Ramos (cell line): Measurements from ENCODE around the gene TRIM71.
"Not testable (repeated sequence)": the region's sequence is repeated elsewhere in the genome, so short reads cannot be mapped to it uniquely, and the experiment has no call there.

ENCODE experiments used
- in situ Hi-C: fragments of 300-500 bp; cut with MboI; formaldehyde crosslinking; loops from one replicate; pipeline ENCODE4 v1.14.3; 2022; ENCODE audit warnings: low sequenced_read_pairs; ENCODE audit not compliant: unreplicated experiment

The TRIM71 gene

DNA sequence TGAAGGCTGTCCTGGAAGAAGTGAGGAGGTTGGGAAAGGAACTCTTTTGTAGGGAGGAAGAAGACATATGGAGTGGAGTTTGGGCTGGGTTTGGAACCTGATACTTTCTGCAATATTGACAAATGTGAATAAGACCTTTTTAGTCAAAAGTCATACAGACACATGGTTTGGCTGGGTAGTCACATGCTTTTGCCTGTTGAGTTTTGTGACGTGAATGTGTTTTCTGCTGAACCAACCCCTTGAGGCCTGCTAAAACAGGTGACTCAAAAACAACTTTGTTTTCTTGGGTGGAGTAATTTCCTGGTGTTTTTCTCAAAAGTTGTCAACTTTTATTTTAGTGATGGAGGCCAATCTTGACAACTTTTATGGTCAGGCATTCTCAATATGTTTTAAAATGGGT, 94.2 kb downstream of the TRIM71 start:
- in situ Hi-C loops, result no loop called here

GRCh38 chr3:32913790-32914446, 96.1 kb downstream of the TRIM71 start:
- in situ Hi-C loops, result no loop called here

GRCh38 chr3:32919920-32920319, 102.1 kb downstream of the TRIM71 start:
- in situ Hi-C loops, result no loop called here

DNA sequence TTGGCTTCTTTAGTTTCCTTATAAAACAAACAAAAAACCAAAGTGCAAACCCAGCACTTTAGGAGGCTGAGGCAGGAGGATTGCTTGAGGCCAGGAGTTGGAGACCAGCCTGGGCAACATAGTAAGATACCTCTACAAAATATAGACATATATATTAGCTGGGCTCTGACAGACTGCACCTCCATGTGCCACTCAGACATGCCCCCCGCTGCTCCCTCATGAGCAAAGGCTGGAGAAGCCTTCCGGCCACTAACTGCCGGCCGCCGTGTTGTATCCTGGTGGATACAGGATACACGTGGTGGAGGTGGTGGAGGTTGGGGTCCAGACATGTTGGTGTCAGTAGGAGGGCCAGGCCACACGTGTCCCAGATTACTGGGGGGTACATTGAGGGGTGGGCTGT, 104.3 kb downstream of the TRIM71 start:
- in situ Hi-C loops, result no loop called here

- in situ Hi-C loops, result loop anchor here (10.0 kb wide), 1 partner anchor 415 kb away; no protein-coding TSS in a partner anchor
These were observed 112.4 kb downstream of the TRIM71 start for GRCh38 chr3:32930161-32930560.

- in situ Hi-C loops, result loop anchor here (10.0 kb wide), 1 partner anchor 416 kb away; no protein-coding TSS in a partner anchor
These were observed 113.5 kb downstream of the TRIM71 start for GRCh38 chr3:32931273-32931672.

DNA sequence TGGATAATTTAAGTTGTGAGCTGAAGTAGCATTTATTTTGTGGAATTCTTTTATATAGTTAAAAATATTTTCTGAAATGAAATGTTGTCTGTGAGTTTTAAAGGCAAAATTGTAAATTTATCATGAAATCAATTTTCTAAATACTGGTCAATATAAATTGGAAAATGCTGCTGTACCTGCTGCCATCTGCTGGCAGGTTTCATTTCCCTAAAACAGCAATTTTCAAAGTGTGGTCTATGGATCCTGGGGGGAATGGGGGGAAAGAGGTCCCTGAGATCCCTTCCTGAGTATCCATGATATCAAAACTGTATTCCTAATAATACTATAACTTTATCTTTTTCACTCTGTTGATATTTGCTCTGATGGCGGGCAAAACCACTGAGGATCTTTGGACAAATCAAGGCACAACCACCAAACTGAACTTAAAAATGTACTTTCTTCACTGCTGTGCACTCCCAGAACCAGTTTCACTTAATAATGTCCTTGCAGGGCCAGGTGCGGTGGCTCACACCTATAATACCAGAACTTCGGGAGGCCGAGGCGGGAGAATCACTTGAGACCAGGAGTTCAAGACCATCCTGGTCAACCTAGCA, 116.4 kb downstream of the TRIM71 start:
- in situ Hi-C loops, result loop anchor here (10.0 kb wide), 1 partner anchor 419 kb away; no protein-coding TSS in a partner anchor

DNA sequence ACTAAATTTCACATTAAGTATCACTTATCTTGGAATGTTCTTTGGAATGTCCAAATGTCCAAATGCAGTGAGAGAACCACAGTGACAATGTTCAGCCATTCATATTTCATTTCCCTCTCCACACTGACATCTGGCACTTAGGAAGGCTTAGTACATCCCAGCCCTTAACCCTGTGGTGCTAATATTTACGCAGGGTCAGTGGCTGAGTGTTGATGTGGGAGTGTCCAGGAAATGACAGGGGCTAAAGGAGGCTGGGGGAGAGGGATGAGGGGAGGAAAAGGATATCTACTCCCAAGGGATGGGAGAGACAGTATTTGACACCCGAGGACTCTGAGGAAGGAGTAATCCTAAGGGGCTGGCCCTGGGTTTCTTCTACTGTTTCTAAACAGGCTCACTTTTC, 119.5 kb downstream of the TRIM71 start:
- in situ Hi-C loops, result loop anchor here (10.0 kb wide), 1 partner anchor 423 kb away; no protein-coding TSS in a partner anchor

DNA sequence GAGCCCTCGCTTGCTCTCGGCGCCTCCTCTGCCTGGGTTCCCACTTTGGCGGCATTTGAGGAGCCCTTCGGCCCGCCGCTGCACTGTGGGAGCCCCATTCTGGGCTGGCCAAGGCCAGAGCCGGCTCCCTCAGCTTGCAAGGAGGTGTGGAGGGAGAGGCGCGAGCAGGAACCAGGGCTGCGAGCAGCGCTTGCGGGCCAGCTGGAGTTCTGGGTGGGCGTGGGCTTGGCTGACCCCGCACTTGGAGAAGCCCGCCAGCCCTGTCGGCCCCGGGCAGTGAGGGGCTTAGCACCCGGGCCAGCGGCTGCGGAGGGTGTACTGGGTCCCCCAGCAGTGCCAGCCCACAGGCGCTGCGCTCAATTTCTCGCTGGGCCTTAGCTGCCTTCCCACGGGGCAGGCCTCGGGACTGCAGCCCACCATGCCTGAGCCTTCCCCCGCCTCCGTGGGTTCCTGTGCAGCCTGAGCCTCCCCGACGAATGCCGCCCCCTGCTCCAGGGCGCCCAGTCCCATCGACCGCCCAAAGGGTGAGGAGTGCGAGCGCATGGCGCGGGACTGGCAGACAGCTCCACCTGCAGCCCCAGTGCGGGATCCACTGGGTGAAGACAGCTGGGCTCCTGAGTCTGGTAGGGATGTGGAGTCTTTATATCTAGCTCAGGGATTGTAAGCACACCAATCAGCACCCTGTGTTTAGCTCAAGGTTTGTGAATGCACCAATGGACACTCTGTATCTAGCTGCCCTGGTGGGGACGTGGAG, 121.9 kb downstream of the TRIM71 start:
- in situ Hi-C loops, result loop anchor here (10.0 kb wide), 1 partner anchor 425 kb away; no protein-coding TSS in a partner anchor

GRCh38 chr3:32940726-32941125, 122.9 kb downstream of the TRIM71 start:
- in situ Hi-C loops, result no loop called here

GRCh38 chr3:32945136-32945535, 127.3 kb downstream of the TRIM71 start:
- in situ Hi-C loops, result no loop called here

DNA sequence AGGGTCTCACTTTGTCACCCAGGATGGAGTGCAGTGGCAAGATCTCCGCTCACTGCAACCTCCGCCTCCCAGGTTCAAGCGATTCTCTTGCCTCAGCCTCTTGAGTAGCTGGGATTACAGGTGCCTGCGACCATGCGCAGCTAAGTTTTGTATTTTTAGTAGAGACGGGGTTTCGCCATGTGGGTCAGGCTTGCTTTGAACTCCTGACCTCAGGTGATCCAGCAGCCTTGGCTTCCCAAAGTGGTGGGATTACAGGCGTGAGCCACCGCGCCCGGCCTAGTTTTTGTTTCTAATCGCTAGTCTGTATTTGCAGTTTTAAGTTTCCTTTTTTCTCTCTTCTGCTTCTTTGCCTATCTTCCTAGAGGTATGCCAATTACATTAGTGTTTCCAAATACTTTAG, 127.8 kb downstream of the TRIM71 start:
- in situ Hi-C loops, result not testable (repeated sequence)

- in situ Hi-C loops, result no loop called here
These were observed 129.4 kb downstream of the TRIM71 start for GRCh38 chr3:32946973-32947788.
